Neural cell (in vitro differentiated cells): ENCODE results near the gene ERBB4. TPM values are rescaled to one million over a fixed set of nuclear protein-coding genes. Genes with fewer than 3 reads are reported as not detected.

Experiments used
- H2AFZ ChIP-seq: fragments of 200-600, 300-800 bp; sonication (generic), shearing (Covaris generic); 2 replicates; pipeline ENCODE4 v1.6.0; 2014; ENCODE audit warnings: low read depth, mild to moderate bottlenecking, antibody characterized with exemption, low read length, moderate library complexity
- H3F3A ChIP-seq: fragments of 200-600 bp; shearing (Covaris generic); 2 replicates; pipeline ENCODE4 v1.6.1; 2016; ENCODE audit warnings: mild to moderate bottlenecking, moderate library complexity, mixed read lengths, antibody characterized with exemption, low read length; ENCODE audit not compliant: insufficient read depth, poor library complexity, severe bottlenecking
- H3K27ac ChIP-seq: fragments of 200-600, 300-800 bp; sonication (generic), shearing (Covaris generic); 2 replicates; pipeline ENCODE4 v1.5.1; 2014; ENCODE audit warnings: mild to moderate bottlenecking, low read length, moderate library complexity
- H3K27me3 ChIP-seq: fragments of 300-800, 200-600 bp; sonication (generic), shearing (Covaris generic); 2 replicates; pipeline ENCODE4 v1.6.0; 2014; ENCODE audit warnings: mild to moderate bottlenecking, low read depth, low read length, moderate library complexity; ENCODE audit not compliant: insufficient read depth
- H3K36me3 ChIP-seq: fragments of 300-800, 200-600 bp; sonication (generic), shearing (Covaris generic); 2 replicates; pipeline ENCODE4 v1.5.1; 2014; ENCODE audit warnings: mild to moderate bottlenecking, antibody characterized with exemption, low read length, moderate library complexity; ENCODE audit not compliant: insufficient read depth
- H3K4me2 ChIP-seq: fragments of 300-800, 200-600 bp; sonication (generic), shearing (Covaris generic); 2 replicates; pipeline ENCODE4 v1.6.0; 2014; ENCODE audit warnings: mild to moderate bottlenecking, low read length
- H3K4me3 ChIP-seq: fragments of 300-800, 200-600 bp; sonication (generic), shearing (Covaris generic); 2 replicates; pipeline ENCODE4 v1.5.1; 2014; ENCODE audit warnings: mild to moderate bottlenecking, low read length, moderate library complexity
- H3K79me2 ChIP-seq: fragments of 200-600 bp; shearing (Covaris generic); replicated peaks from 2 replicates; pipeline ENCODE4 v1.6.0; 2014; ENCODE audit warnings: mild to moderate bottlenecking, low read length, moderate library complexity; ENCODE audit not compliant: insufficient read depth
- H3K9ac ChIP-seq: fragments of 300-800, 200-600 bp; sonication (generic), shearing (Covaris generic); 2 replicates; pipeline ENCODE4 v1.6.1; 2016; ENCODE audit warnings: mild to moderate bottlenecking, low read length, mixed read lengths
- H3K9me2 ChIP-seq: fragments of 200-600 bp; shearing (Covaris generic); 2 replicates; pipeline ENCODE4 v1.6.1; 2016; ENCODE audit warnings: mild to moderate bottlenecking, low read length, mixed read lengths; ENCODE audit not compliant: insufficient read depth
- H3K9me3 ChIP-seq: fragments of 200-600, 300-800 bp; sonication (generic), shearing (Covaris generic); 2 replicates; pipeline ENCODE4 v1.6.1; 2016; ENCODE audit warnings: mild to moderate bottlenecking, mixed run types, low read length, moderate library complexity, mixed read lengths
- H4K20me1 ChIP-seq: fragments of 200-600 bp; shearing (Covaris generic); 2 replicates; pipeline ENCODE4 v1.6.1; 2016; ENCODE audit warnings: mild to moderate bottlenecking, mixed run types; ENCODE audit not compliant: insufficient read depth
- CTCF ChIP-seq: fragments of 450-650 bp; IDR thresholded peaks from 2 replicates; pipeline ENCODE4 v1.5.1; 2014; ENCODE audit warnings: antibody characterized with exemption, mild to moderate bottlenecking, moderate library complexity; ENCODE audit not compliant: poor library complexity, severe bottlenecking
- EP300 ChIP-seq: fragments of 450-650 bp; conservative IDR thresholded peaks from 2 replicates; pipeline ENCODE4 v1.6.1; 2014; ENCODE audit warnings: antibody characterized with exemption, mild to moderate bottlenecking, moderate library complexity; ENCODE audit not compliant: poor library complexity, severe bottlenecking
- EZH2 ChIP-seq: fragments of 200-600, 300-800 bp; shearing (Covaris generic), sonication (generic); IDR thresholded peaks from 2 replicates; pipeline ENCODE4 v1.6.1; 2014; ENCODE audit warnings: antibody characterized with exemption, low read length, borderline replicate concordance, mild to moderate bottlenecking; ENCODE audit not compliant: insufficient read depth, poor library complexity, severe bottlenecking
- MXI1 ChIP-seq: fragments of 450-650 bp; conservative IDR thresholded peaks from 2 replicates; pipeline ENCODE4 v1.6.1; 2014; ENCODE audit warnings: antibody characterized with exemption, mild to moderate bottlenecking; ENCODE audit not compliant: poor library complexity, severe bottlenecking
- POLR2AphosphoS5 ChIP-seq: IDR thresholded peaks from 2 replicates; pipeline ENCODE4 v1.6.1; 2012
- RAD21 ChIP-seq: fragments of 450-650 bp; conservative IDR thresholded peaks from 2 replicates; pipeline ENCODE4 v1.6.1; 2014; ENCODE audit warnings: antibody characterized with exemption, mild to moderate bottlenecking, moderate library complexity
- REST ChIP-seq: IDR thresholded peaks from 2 replicates; pipeline ENCODE4 v1.6.1; 2012; ENCODE audit warnings: borderline replicate concordance
- SMC3 ChIP-seq: fragments of 450-650 bp; conservative IDR thresholded peaks from 2 replicates; pipeline ENCODE4 v1.6.1; 2014; ENCODE audit warnings: antibody characterized with exemption, mild to moderate bottlenecking, moderate library complexity; ENCODE audit not compliant: poor library complexity
- TAF1 ChIP-seq: IDR thresholded peaks from 2 replicates; pipeline ENCODE4 v1.6.1; 2012; ENCODE audit warnings: low read depth
- polyA plus RNA-seq: library from polyadenylated mRNA; depleted of rRNA; stranded (reverse); fragments of >200 nt; gene quantifications from 2 replicates; pipeline ENCODE4 v1.2.3, GENCODE V29; 2014

ERBB4 gene
- polyA plus RNA-seq, 1 donor from 2014 or later: 0.69 TPM

- TF ChIP-seq REST (no peak), EZH2 (no peak), EP300 (no peak)
- Histone ChIP-seq H3F3A (no peaks in the 10 kb centered on the region), H3K9me3 (no peaks in the 10 kb centered on the region), H3K36me3 (no peaks in the 10 kb centered on the region), H4K20me1 (no peaks in the 10 kb centered on the region), H3K27ac (no peak overlapping the region), H3K9ac (no peak overlapping the region), H3K79me2 (no peaks in the 10 kb centered on the region), H3K4me3 (no peak overlapping the region), H2AFZ (no peak overlapping the region), H3K4me2 (no peak overlapping the region), H3K27me3 (no peaks in the 10 kb centered on the region), H3K9me2 (no peaks in the 10 kb centered on the region)
Observed at GRCh38 chr2:211823886-211824479, 714.6 kb downstream of the ERBB4 start.

DNA sequence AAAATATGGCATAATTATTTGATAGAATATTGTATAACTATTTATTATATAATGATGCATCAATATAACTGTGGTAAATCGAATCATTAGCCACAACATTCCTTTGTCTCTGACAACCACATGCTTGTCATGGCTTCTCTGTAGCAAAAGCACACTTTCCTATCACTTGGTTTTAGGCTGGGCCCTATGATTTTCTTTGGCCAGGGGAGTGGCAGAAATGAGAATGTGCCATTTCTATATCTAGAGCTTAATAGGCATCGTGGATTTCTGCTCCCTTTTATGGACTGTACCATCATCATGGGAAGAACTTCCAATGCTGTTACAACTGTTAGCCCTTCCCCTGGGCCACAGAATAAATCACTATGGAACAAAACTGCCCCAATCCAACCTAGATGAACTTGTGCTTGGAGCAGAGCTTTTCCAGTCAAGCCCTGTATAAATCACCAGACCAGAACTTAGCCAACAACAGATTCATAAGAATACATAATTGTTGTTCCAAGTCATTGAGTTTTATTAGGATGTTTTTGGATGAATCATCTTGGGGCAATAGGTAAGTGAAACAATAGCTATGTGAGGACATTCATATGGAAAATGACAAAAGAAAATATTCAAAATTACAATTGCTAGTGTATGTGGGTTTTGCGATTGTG lies 715.8 kb downstream of the ERBB4 start:
- Histone ChIP-seq H3K27ac (no peak overlapping the region), H3K9ac (no peak overlapping the region), H2AFZ (no peak overlapping the region), H3K9me2 (no peaks in the 10 kb centered on the region), H3K79me2 (no peaks in the 10 kb centered on the region), H3K27me3 (no peaks in the 10 kb centered on the region), H4K20me1 (no peaks in the 10 kb centered on the region), H3K4me2 (no peak overlapping the region), H3K4me3 (no peak overlapping the region), H3K9me3 (no peaks in the 10 kb centered on the region), H3F3A (no peaks in the 10 kb centered on the region), H3K36me3 (no peaks in the 10 kb centered on the region)
- TF ChIP-seq SMC3 (no peak), TAF1 (no peak), EZH2 (no peak), CTCF (no peak), REST (no peak), MXI1 (no peak), RAD21 (no peak), EP300 (no peak), POLR2AphosphoS5 (no peak)
